Measurements from ENCODE around the gene FRAS1.

DNA sequence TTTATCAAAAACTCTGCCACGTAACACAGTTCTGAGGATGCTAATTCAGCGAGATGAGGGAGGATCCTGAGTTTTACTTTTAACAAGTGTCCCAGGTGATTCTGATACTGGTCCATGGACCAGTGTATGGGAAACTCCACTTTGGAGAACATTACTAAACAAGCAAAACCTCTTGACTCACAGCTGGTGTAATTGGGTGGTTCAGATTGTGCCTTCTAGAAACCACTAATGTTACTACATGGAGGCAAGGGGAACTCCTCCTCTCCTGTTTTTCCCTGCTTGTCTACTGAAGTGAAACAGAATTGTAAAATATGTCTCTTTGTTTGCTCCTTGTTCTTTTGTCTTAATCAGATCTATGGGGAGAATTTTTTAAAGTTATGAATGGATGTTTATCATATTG is 62.6 kb downstream of the FRAS1 start:
- TF ChIP-seq GATA2 (IDR thresholded peaks at IDR 0.05; ENCODE audit: low read depth, low read length) (no peak), GATA3 (IDR thresholded peaks at IDR 0.05; ENCODE audit: low read depth, low read length) (no peak)
